HG03060 (cell line): ENCODE measurements around the gene YTHDF1.

Experiments used
- ATAC-seq: cut with Tn5 transposase; IDR thresholded peaks from one replicate; pipeline ENCODE4 v1.9.1; 2021; ENCODE audit warnings: low read depth, moderate number of reproducible peaks; ENCODE audit not compliant: unreplicated experiment

Gene YTHDF1

GRCh38 chr20:63212792-63213191, 3.1 kb downstream of the YTHDF1 start:
- no peak for ATAC-seq

GRCh38 chr20:63212393-63212730, 3.6 kb downstream of the YTHDF1 start:
- ATAC-seq, result no peak

- ATAC-seq, result no peak
These were observed 5.8 kb downstream of the YTHDF1 start for GRCh38 chr20:63210011-63210605.

GRCh38 chr20:63208346-63208909, 7.5 kb downstream of the YTHDF1 start:
- no peak for ATAC-seq

- no peak for ATAC-seq
These were observed 9.1 kb downstream of the YTHDF1 start for GRCh38 chr20:63206878-63207277.

GRCh38 chr20:63205896-63206295, 10.0 kb downstream of the YTHDF1 start:
- no peak for ATAC-seq

GRCh38 chr20:63204362-63204761, 11.6 kb downstream of the YTHDF1 start:
- ATAC-seq, result no peak

GRCh38 chr20:63202811-63203526, 13.0 kb downstream of the YTHDF1 start:
- ATAC-seq, result no peak

GRCh38 chr20:63202021-63202420, 13.9 kb downstream of the YTHDF1 start:
- no peak for ATAC-seq

- ATAC-seq, result no peak
These were observed 17.3 kb downstream of the YTHDF1 start for GRCh38 chr20:63198606-63199005.

GRCh38 chr20:63196768-63197470, 19.0 kb downstream of the YTHDF1 start:
- no peak for ATAC-seq

- no peak for ATAC-seq
These were observed 21.1 kb downstream of the YTHDF1 start for GRCh38 chr20:63194797-63195173.

- ATAC-seq, result no peak
These were observed 21.7 kb downstream of the YTHDF1 start for GRCh38 chr20:63194007-63194796.

GRCh38 chr20:63192721-63193120, 23.2 kb downstream of the YTHDF1 start:
- ATAC-seq, result no peak

- ATAC-seq, result no peak
These were observed 24.5 kb downstream of the YTHDF1 start for GRCh38 chr20:63191400-63191799.

GRCh38 chr20:63190828-63191227, 25.1 kb downstream of the YTHDF1 start:
- no peak for ATAC-seq

- no peak for ATAC-seq
These were observed 25.9 kb downstream of the YTHDF1 start for GRCh38 chr20:63189846-63190559.

GRCh38 chr20:63189322-63189642, 26.6 kb downstream of the YTHDF1 start:
- ATAC-seq, result no peak

GRCh38 chr20:63188641-63189321, 27.1 kb downstream of the YTHDF1 start:
- ATAC-seq, result no peak

- ATAC-seq, result no peak
These were observed 27.8 kb downstream of the YTHDF1 start for GRCh38 chr20:63188159-63188442.
